Neural progenitor cell (in vitro differentiated cells): Measurements from ENCODE around the gene SLC9A3.

Experiments used
- EZH2 ChIP-seq: fragments of 200-600 bp; sonication (generic); IDR thresholded peaks from 2 replicates; pipeline ENCODE4 v1.6.1; 2017; ENCODE audit warnings: antibody characterized with exemption, mild to moderate bottlenecking, moderate library complexity
- EZH2phosphoT487 ChIP-seq: fragments of 200-600 bp; sonication (generic); IDR thresholded peaks from 2 replicates; pipeline ENCODE4 v1.6.1; 2017; ENCODE audit warnings: antibody characterized with exemption
- TF ChIP-seq, protein P1 (sequence below): fragments of 200-600 bp; sonication (generic); IDR thresholded peaks from 2 replicates; pipeline ENCODE4 v1.5.1; 2017; ENCODE audit warnings: antibody characterized with exemption, mild to moderate bottlenecking

GRCh38 chr5:547086-547924, 23.1 kb upstream of the SLC9A3 start:
- TF ChIP-seq, protein P1, sequence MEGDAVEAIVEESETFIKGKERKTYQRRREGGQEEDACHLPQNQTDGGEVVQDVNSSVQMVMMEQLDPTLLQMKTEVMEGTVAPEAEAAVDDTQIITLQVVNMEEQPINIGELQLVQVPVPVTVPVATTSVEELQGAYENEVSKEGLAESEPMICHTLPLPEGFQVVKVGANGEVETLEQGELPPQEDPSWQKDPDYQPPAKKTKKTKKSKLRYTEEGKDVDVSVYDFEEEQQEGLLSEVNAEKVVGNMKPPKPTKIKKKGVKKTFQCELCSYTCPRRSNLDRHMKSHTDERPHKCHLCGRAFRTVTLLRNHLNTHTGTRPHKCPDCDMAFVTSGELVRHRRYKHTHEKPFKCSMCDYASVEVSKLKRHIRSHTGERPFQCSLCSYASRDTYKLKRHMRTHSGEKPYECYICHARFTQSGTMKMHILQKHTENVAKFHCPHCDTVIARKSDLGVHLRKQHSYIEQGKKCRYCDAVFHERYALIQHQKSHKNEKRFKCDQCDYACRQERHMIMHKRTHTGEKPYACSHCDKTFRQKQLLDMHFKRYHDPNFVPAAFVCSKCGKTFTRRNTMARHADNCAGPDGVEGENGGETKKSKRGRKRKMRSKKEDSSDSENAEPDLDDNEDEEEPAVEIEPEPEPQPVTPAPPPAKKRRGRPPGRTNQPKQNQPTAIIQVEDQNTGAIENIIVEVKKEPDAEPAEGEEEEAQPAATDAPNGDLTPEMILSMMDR = no peak
- no peak for TF ChIP-seq EZH2
- TF ChIP-seq EZH2phosphoT487 = no peak
